22Rv1 (cell line): ENCODE measurements around the gene CARD14.

Experiments used
- H3K27ac ChIP-seq: fragments of 450-650 bp; 2 replicates; pipeline ENCODE4 v1.5.1; 2017
- ZFX ChIP-seq: fragments of 450-650 bp; IDR thresholded peaks from 2 replicates; pipeline ENCODE4 v1.6.1; 2017; ENCODE audit warnings: antibody characterized with exemption, borderline replicate concordance
- TF ChIP-seq, protein P1 (sequence below): fragments of 450-650 bp; IDR thresholded peaks from 2 replicates; pipeline ENCODE4 v1.5.1; 2017; ENCODE audit warnings: mild to moderate bottlenecking

CARD14 gene

DNA sequence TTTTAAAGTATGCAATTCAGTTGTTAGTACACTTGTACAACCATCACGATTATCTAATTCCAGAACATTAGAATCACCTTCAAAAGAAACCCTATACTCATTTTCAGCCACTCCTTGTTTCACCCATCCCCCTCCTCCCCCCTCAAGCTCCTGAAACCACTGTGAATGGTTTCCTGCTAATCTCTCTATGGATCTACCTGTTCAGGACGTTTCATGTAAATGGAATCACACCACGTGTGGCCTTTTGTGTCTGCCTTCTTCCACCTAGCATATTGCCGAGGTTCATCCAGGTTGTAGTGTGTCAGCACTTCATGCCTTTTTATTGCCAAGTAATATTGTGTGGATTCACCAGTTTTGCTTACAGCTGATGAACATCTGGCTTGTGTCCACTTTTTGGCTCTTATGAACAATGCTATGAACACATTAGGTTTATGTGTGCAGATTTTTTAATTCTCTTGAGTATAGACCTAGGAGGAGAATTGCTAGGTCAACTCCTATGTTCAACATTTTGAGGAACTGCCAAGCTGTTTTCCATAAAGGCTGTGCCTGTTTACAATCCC, 40.7 kb upstream of the CARD14 start:
- TF ChIP-seq, protein P1, sequence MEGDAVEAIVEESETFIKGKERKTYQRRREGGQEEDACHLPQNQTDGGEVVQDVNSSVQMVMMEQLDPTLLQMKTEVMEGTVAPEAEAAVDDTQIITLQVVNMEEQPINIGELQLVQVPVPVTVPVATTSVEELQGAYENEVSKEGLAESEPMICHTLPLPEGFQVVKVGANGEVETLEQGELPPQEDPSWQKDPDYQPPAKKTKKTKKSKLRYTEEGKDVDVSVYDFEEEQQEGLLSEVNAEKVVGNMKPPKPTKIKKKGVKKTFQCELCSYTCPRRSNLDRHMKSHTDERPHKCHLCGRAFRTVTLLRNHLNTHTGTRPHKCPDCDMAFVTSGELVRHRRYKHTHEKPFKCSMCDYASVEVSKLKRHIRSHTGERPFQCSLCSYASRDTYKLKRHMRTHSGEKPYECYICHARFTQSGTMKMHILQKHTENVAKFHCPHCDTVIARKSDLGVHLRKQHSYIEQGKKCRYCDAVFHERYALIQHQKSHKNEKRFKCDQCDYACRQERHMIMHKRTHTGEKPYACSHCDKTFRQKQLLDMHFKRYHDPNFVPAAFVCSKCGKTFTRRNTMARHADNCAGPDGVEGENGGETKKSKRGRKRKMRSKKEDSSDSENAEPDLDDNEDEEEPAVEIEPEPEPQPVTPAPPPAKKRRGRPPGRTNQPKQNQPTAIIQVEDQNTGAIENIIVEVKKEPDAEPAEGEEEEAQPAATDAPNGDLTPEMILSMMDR, result no peak
- TF ChIP-seq ZFX, result no peak

DNA sequence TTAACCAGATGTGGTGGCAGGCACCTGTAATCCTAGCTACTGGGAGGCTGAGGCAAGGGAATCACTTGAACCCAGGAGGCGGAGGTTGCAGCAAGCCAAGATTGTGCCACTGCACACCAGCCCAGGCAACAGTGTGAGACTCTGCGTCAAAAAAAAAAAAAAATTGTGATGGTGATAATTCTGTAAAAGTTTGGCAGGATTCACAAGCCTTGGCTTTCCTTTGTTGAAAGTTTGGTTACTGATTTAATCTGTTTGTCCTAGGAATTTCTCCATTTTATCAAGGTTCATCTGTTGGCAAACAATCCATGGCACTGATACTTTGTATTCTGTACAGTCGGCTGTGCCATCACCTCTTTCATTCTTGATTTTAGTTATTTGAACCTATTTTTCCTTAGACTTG, 38.8 kb upstream of the CARD14 start:
- TF ChIP-seq ZFX, result no peak
- TF ChIP-seq, protein P1, result no peak
- H3K27ac ChIP-seq, result no peak overlapping the region

More for the DNA sequence above, 40.7 kb upstream of the CARD14 start:
- H3K27ac ChIP-seq, result no peak overlapping the region

DNA sequence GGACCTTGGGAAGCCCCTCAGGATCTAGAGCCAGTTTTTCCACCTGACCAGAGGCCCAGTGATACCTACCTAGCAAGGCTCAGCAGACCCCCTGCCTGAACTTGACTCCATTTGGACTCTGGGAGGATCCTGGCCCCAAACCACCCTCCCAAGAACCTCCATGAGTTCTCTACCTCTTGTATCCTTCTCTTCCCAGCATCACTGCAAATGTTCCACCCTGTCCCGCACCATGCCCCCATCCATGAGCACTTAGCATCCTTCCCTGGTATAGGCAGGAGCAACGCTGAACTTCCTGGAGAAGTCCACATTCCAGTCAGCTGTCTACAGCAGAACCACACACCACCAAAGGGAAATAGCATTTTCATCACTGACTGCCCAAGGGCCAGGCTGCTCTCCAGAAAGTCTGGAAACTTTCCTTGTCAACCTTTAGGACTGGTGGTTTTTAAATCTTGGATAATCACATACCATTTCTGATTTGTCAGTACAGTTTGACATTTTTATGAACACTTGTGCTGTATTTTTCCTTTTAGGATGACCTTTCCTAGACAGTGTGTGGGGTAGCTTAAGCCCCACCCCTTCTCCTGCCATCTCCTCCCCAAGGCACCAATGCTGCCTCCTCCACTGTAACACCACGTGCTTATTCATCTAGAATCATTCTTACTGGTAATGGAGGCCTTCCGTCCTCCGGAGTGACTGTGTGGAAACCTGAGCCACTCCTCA, 36.8 kb upstream of the CARD14 start:
- no peak overlapping the region for H3K27ac ChIP-seq
- TF ChIP-seq, protein P1, result no peak
- TF ChIP-seq ZFX, result no peak

DNA sequence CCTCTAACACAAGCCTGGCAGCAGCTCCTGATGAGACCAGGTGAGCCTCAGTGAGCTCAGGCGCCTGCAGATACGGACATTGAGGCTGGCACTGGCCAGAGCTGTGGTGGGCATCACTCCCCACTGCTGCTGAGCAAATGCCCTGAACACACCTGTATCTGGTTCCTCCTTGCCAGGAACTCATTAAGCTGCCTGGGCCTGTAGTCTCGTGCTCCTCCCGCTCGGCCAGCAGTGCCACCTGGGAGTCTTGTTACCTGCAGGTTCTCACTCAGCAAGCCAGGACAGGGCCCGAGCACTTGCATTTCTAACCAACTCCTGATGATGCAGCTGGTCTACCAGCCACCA, 36.2 kb upstream of the CARD14 start:
- TF ChIP-seq ZFX, result no peak
- TF ChIP-seq, protein P1, result no peak
- H3K27ac ChIP-seq, result no peak overlapping the region

DNA sequence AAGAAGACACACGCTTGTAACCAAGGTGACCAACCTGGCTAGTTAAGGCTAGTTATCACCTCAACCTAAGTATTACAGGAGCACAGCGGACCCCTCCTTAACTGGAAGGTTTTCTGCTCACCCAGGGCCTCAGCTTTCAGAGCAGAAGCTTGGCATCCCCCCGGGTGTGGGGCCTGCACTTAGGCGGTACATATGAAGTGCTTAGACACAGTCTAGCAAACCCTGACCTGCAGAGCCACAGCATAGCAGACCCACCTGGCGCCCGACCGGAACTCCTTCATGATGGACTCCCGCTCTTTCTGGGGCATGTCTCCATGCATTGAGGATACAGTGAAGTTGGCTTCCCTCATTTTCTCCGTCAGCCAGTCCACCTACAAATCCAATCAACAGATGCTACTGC, 32.7 kb upstream of the CARD14 start:
- H3K27ac ChIP-seq, result no peak overlapping the region
- TF ChIP-seq ZFX, result no peak
- TF ChIP-seq, protein P1, result no peak

DNA sequence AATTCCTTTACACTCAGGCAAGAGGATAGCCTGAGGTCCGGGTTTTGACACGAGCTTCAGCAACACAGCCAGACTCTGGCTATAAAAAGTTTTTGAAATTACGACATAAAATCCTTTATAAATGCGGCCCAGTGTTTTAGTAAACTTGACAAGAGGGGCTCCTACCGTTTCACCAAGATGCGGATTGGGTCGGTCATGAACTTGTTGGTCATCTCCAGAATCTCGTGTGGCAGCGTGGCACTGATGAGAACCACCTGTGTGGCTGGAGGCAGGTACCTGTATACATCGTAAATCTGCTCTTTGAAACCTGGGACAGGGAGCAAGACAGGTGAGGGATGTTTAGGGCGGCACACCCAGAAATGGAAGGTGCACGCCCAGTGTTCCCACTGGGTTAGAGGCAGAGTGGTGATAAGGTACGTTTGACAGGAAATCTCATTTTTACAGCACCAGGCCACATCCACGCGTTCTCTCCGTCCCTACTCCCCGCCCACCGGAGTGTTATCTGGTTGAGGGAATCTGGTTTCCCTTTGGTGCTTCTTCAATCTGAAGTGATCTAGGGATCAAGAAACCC, 30.9 kb upstream of the CARD14 start:
- TF ChIP-seq, protein P1, result no peak
- no peak for TF ChIP-seq ZFX
- no peak overlapping the region for H3K27ac ChIP-seq
